KMS-11 (cell line): ENCODE data around the gene WDR88.
"Not testable (repeated sequence)": the region's sequence is repeated elsewhere in the genome, so short reads cannot be mapped to it uniquely, and the experiment has no call there.

Experiments used
- H2AFZ ChIP-seq: fragments of 200-600 bp; sonication (generic); 2 replicates; pipeline ENCODE4 v1.6.1; 2016; ENCODE audit warnings: antibody characterized with exemption, mixed run types, low read depth
- H3K27ac ChIP-seq: fragments of 200-600 bp; sonication (generic); 2 replicates; pipeline ENCODE4 v1.6.1; 2016; ENCODE audit warnings: mild to moderate bottlenecking, mixed run types
- H3K27me3 ChIP-seq: fragments of 200-600 bp; sonication (generic); 2 replicates; pipeline ENCODE4 v1.6.1; 2017; ENCODE audit warnings: mild to moderate bottlenecking, low read depth, mixed run types, moderate library complexity; ENCODE audit not compliant: insufficient read depth
- H3K36me3 ChIP-seq: fragments of 200-600 bp; sonication (generic); 2 replicates; pipeline ENCODE4 v1.6.1; 2017; ENCODE audit warnings: mild to moderate bottlenecking, mixed run types; ENCODE audit not compliant: insufficient read depth
- H3K4me1 ChIP-seq: fragments of 200-600 bp; sonication (generic); 2 replicates; pipeline ENCODE4 v1.6.1; 2016; ENCODE audit warnings: mild to moderate bottlenecking, low read depth, mixed run types; ENCODE audit not compliant: poor library complexity, severe bottlenecking
- H3K4me2 ChIP-seq: fragments of 200-600 bp; sonication (generic); 2 replicates; pipeline ENCODE4 v1.7.0; 2016; ENCODE audit warnings: mild to moderate bottlenecking, mixed run types
- H3K4me3 ChIP-seq: fragments of 200-600 bp; sonication (generic); IDR thresholded peaks from 2 replicates; pipeline ENCODE4 v1.6.1; 2017; ENCODE audit warnings: low read depth, low read length, mixed read lengths; ENCODE audit not compliant: insufficient read depth
- H3K79me2 ChIP-seq: fragments of 200-600 bp; sonication (generic); 2 replicates; pipeline ENCODE4 v1.6.1; 2016; ENCODE audit warnings: low read depth, mixed run types; ENCODE audit not compliant: insufficient read depth
- H3K9ac ChIP-seq: fragments of 200-600 bp; sonication (generic); 2 replicates; pipeline ENCODE4 v1.6.1; 2016; ENCODE audit warnings: mild to moderate bottlenecking, mixed run types
- H4K20me1 ChIP-seq: fragments of 200-600 bp; sonication (generic); 2 replicates; pipeline ENCODE4 v1.6.1; 2016; ENCODE audit warnings: mild to moderate bottlenecking, mixed run types; ENCODE audit not compliant: insufficient read depth
- CTCF ChIP-seq: fragments of 200-600 bp; sonication (generic); conservative IDR thresholded peaks from 2 replicates; pipeline ENCODE4 v1.6.1; 2017; ENCODE audit warnings: low read depth, mild to moderate bottlenecking, antibody characterized with exemption, low read length, moderate library complexity, mixed read lengths

Gene WDR88

GRCh38 chr19:33163481-33163880 lies 31.6 kb downstream of the WDR88 start:
- H3K79me2 ChIP-seq = no peaks in the 10 kb centered on the region
- TF ChIP-seq CTCF = no peak
- H3K4me2 ChIP-seq = no peak overlapping the region

DNA sequence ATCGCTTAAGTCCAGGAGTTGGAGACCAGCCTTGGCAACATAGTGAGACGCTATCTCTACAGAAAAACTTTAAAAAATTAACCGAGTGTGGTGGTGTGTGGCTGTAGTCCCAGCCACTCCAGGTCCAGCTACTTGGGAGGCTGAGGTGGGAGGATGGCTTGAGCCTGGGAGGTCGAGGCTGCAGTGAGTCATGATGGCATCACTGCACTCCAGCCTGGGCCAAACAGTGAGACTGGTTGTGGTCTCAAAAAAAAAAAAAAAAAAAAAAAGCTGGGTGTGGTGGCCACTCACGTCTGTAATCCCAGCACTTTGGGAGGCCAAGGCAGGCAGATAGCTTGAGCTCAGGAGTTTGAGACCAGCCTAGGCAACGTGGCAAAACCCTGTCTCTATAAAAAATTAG lies 34.1 kb downstream of the WDR88 start:
- not testable (repeated sequence) for H2AFZ ChIP-seq, H3K27me3 ChIP-seq, H3K4me1 ChIP-seq, H3K4me2 ChIP-seq, H3K79me2 ChIP-seq, H4K20me1 ChIP-seq, H3K9ac ChIP-seq, H3K4me3 ChIP-seq, H3K36me3 ChIP-seq, H3K27ac ChIP-seq

More at GRCh38 chr19:33163481-33163880, 31.6 kb downstream of the WDR88 start:
- H3K4me1 ChIP-seq = peaks cover 8% of the 10 kb centered on the region
- no peaks in the 10 kb centered on the region for H4K20me1 ChIP-seq
- H3K4me3 ChIP-seq = no peak overlapping the region
- no peaks in the 10 kb centered on the region for H3K27me3 ChIP-seq
- no peak overlapping the region for H3K27ac ChIP-seq
- no peak overlapping the region for H3K9ac ChIP-seq
- H2AFZ ChIP-seq = no peak overlapping the region
- no peaks in the 10 kb centered on the region for H3K36me3 ChIP-seq

DNA sequence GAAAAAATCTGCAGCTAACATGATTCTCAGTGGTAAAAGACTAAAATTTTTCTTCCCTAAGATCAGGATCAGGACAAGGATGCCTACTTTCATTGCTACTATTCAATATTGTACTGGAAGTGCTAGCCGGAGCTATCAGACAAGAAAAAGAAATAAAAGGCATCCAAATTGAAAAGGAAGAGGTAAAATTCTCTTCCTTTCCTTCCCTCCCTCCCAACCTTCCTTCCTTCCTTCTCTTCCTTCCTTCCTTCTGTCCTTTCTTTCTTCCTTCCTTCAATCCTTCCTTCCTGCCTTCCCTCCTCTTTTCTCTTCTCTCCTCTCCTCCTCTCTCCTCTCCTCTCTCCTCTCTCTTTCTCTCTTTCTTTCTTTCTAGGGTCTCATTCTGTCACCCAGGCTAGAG lies 35.5 kb downstream of the WDR88 start:
- H3K9ac ChIP-seq = no peak overlapping the region
- H2AFZ ChIP-seq = no peak overlapping the region
- H3K79me2 ChIP-seq = no peaks in the 10 kb centered on the region
- H3K4me1 ChIP-seq = no peaks in the 10 kb centered on the region
- no peaks in the 10 kb centered on the region for H3K27me3 ChIP-seq
- no peak overlapping the region for H3K4me2 ChIP-seq
- no peaks in the 10 kb centered on the region for H4K20me1 ChIP-seq
- H3K36me3 ChIP-seq = no peaks in the 10 kb centered on the region
- H3K27ac ChIP-seq = no peak overlapping the region
- no peak for TF ChIP-seq CTCF
- H3K4me3 ChIP-seq = no peak overlapping the region

DNA sequence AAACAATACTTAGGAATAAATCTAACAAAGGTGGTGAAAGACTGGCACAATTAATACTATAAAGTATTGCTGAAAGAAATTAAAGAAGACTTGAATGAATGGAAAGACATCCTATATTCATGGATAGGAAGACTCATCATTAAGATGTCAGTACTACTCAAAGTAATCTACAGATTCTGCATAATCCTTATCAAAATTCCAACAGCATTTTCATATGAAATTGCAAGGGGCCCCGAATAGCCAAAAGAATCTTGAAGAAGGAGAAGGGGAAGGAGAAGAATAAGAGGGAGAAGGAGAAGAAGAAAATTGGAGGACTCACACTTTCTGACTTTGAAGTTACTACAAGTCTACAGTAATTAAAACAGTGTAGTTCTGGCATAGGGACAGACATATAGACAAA lies 36.6 kb downstream of the WDR88 start:
- no peaks in the 10 kb centered on the region for H3K4me1 ChIP-seq
- no peaks in the 10 kb centered on the region for H3K79me2 ChIP-seq
- no peak overlapping the region for H3K9ac ChIP-seq
- H4K20me1 ChIP-seq = no peaks in the 10 kb centered on the region
- H3K27me3 ChIP-seq = no peaks in the 10 kb centered on the region
- H3K4me2 ChIP-seq = no peak overlapping the region
- no peak overlapping the region for H3K27ac ChIP-seq
- no peaks in the 10 kb centered on the region for H3K36me3 ChIP-seq
- no peak overlapping the region for H3K4me3 ChIP-seq
- no peak overlapping the region for H2AFZ ChIP-seq
- no peak for TF ChIP-seq CTCF

GRCh38 chr19:33171222-33171795 lies 39.4 kb downstream of the WDR88 start:
- TF ChIP-seq CTCF = no peak
- peaks cover 5% of the 10 kb centered on the region for H3K4me1 ChIP-seq
- H3K27ac ChIP-seq = no peak overlapping the region
- no peaks in the 10 kb centered on the region for H3K27me3 ChIP-seq
- H3K4me2 ChIP-seq = no peak overlapping the region
- no peaks in the 10 kb centered on the region for H4K20me1 ChIP-seq
- H3K36me3 ChIP-seq = no peaks in the 10 kb centered on the region
- no peak overlapping the region for H3K9ac ChIP-seq
- H3K79me2 ChIP-seq = no peaks in the 10 kb centered on the region
- no peak overlapping the region for H3K4me3 ChIP-seq
- H2AFZ ChIP-seq = no peak overlapping the region
